AG10803 (cell line): ENCODE results near the gene TMEM181.
A peak's percentile ranks its signal among the peaks of the same experiment; 100 is the strongest.
"Not testable (repeated sequence)": the region's sequence is repeated elsewhere in the genome, so short reads cannot be mapped to it uniquely, and the experiment has no call there.

Experiments used
- DNase-seq: peaks from one replicate; pipeline ENCODE4 v3.0.0; 2010; ENCODE audit warnings: low read depth
- H3K4me3 ChIP-seq: 2 replicates; pipeline ENCODE4 v1.5.1; 2011; ENCODE audit warnings: mild to moderate bottlenecking, low read length, control low read depth
- TF ChIP-seq, protein P1 (sequence below): conservative IDR thresholded peaks from 2 replicates; pipeline ENCODE4 v1.5.1; 2011; ENCODE audit warnings: mild to moderate bottlenecking, low read length, control low read depth, inconsistent platforms

TMEM181 gene

DNA sequence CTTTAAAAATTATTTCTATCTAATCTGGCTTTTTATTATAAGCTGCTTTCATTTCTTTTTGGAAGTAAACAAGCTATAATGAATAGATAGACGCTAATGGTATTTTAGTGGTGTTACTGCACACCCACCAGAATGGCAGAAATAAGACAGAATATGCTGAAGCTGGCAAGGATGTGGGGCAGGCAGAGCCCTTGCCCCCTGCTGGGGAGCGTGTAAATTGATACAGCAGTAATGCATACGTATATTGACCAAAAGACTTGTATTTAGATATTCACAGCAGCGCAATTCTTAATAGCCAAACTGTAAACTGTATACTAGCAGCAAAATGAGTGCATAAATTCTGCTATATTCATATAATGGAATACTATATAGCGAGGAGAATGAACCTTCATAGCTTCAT lies 35.3 kb downstream of the TMEM181 start:
- TF ChIP-seq, protein P1, sequence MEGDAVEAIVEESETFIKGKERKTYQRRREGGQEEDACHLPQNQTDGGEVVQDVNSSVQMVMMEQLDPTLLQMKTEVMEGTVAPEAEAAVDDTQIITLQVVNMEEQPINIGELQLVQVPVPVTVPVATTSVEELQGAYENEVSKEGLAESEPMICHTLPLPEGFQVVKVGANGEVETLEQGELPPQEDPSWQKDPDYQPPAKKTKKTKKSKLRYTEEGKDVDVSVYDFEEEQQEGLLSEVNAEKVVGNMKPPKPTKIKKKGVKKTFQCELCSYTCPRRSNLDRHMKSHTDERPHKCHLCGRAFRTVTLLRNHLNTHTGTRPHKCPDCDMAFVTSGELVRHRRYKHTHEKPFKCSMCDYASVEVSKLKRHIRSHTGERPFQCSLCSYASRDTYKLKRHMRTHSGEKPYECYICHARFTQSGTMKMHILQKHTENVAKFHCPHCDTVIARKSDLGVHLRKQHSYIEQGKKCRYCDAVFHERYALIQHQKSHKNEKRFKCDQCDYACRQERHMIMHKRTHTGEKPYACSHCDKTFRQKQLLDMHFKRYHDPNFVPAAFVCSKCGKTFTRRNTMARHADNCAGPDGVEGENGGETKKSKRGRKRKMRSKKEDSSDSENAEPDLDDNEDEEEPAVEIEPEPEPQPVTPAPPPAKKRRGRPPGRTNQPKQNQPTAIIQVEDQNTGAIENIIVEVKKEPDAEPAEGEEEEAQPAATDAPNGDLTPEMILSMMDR = peak; percentile 32
- no peak overlapping the region for H3K4me3 ChIP-seq
- peak; percentile 3 for DNase-seq

DNA sequence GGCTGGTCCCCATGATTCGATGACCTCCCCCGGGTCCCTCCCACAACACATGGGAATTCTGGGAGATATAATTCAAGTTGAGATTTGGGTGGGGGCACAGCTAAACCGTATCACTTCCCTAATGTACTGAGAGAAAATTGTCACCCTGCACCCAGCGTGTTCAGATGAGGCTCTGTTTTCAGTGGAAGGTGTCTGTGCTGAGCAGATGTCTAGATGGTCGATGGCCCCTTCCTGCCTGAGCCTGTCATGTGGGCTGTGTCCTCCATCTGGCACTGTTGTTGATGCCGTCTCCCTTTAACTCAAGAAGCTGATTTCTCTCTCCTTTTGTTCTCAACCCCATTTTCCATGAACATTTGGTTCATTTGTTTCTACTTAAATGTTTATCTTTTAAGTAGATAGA lies 37.0 kb downstream of the TMEM181 start:
- TF ChIP-seq, protein P1 = no peak
- no peak for DNase-seq
- no peak overlapping the region for H3K4me3 ChIP-seq

DNA sequence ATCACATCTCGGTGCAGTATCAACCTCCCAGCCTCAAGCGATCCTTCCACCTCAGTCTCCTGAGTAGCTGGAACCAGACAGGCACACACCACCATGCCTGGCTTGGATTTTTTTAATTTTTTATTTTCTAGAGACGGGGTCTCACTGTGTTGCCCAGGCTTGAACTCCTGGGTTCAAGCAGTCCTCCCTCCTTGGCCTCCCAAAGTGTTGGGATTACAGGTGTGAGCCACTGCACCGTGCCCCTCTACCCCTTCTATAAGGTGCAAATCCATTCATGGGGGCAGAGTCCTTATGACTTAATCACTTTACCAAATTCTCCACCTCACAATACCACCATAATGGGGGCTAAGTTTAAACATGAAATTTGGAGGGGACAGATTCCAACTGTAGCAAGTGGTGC lies 37.7 kb downstream of the TMEM181 start:
- DNase-seq = no peak

DNA sequence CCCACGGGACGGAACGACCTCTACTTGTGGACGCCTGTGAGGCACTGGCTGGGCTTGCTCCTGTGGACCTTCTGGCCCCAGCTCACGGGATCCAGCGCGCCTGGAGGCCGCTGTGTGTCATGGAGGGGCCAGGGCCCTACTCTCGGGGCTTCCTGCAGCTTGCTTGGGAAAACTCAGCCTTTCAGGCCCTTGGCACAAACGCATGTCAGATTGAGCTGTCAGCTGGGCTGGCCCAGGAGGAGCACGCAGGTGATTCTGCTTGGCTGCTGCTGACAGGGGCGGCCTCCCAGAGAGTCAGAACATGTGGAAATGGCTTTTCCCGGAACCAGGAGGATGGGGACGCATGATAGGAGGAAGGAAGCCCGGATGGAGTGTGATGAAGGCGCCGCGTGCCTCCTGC lies 39.7 kb downstream of the TMEM181 start:
- DNase-seq = no peak
- no peak overlapping the region for H3K4me3 ChIP-seq
- TF ChIP-seq, protein P1 = no peak

More for the DNA sequence above, 37.7 kb downstream of the TMEM181 start:
- H3K4me3 ChIP-seq = no peak overlapping the region
- TF ChIP-seq, protein P1 = no peak

DNA sequence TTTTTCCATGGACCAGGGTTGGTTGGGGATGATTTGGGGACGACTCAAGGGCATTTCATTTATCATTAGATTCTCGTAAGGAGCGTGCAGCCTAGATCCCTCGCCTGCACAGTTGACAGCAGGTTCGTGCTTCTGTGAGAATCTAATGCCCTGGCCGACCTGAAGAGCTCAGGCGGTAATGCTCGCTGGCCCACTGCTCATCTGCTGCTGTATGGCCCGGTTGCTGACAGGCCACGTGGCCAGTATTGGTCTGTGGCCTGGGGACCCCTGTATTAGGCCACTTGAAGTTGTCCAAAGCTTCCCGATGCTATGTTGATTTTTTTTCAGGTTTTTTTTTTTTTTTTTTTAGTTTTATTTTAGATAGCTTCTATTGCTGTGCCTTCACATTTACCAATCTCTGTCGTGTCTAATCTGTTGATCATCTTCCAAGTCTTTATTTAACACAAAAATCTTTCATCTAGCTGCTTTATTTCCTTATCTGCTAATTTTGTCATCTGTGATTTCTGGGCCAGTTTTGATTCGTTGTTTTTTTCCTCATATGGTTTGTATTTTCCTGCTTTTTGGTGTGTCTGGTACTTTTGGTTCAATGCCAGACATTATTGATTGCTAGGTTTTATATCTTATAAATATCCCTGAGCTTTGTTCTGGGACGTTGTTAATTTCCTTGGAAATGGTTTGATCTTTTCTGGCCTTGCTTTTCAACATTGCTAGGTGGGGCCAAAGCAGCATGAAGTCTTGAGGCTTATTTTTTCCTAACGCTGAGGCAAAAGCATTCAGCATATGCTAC lies 43.6 kb downstream of the TMEM181 start:
- no peak for DNase-seq
- TF ChIP-seq, protein P1 = no peak
- no peak overlapping the region for H3K4me3 ChIP-seq

DNA sequence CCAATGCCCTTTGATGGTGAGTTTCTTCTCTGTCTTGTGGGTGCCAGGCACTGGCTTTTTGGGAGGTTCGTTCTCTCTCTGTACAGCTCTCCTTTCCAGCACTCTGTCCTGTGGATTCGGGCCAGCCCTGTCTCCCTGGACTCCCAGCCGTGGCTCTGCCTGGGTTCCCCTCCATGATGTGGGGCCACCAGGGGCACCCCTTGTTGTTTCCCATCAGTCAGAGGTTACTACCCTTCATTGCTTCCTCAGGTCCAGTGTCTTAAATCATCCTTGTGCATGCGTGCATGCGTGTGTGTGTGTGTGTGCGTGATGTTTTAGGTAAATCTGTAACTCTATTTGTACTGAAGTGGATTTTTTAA lies 44.1 kb downstream of the TMEM181 start:
- DNase-seq = no peak
- TF ChIP-seq, protein P1 = no peak

DNA sequence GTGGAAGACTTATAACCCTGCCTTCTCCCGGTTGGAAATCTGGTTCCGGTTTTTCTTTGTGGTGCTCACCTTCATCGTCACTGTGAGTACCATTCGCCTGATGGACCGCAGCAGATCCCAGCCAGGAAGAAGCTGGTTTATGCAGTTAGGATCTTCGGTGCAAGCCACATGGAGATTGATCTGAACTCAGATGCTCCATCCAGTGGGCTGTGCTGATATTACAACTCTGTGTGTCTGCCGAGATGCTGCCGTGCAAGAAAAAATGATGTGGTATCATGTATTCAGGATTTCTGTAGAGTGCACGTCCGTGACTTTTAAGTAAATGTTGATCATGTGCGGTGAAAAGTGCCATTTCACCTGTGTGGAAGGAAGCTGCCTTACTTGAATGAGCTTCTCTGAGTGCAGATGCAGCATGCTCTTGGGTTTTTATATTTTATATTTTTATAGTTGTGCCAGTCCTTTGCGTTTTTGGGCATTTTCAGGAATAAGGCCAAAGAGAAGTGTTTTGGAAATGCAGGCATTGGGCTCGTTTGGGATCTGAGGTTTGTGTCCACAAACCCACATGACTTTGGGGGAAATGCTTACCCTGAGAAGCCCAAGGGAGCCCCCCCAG lies 45.5 kb downstream of the TMEM181 start:
- peak; percentile 70 for DNase-seq

More for the DNA sequence above, 44.1 kb downstream of the TMEM181 start:
- no peak overlapping the region for H3K4me3 ChIP-seq

DNA sequence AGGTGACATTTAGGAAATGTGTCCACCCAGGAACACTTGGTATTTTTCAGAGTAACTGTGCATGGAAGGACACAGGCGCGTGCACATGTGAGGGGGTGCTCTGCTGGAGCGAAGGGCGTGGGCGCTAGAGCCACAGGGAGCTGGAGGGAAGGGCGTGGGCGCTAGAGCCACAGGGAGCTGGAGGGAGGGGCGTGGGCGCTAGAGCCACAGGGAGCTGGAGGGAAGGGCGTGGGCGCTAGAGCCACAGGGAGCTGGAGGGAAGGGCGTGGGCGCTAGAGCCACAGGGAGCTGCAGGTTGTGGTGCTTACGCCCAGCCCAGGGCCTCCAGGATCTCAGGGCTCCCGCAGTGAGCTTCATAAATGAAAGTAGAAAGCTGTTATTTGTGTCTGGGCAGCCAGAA lies 46.1 kb downstream of the TMEM181 start:
- DNase-seq, H3K4me3 ChIP-seq: not testable (repeated sequence)

More for the DNA sequence above, 45.5 kb downstream of the TMEM181 start:
- no peak overlapping the region for H3K4me3 ChIP-seq
- TF ChIP-seq, protein P1 = peak; percentile 90
